Measurements from ENCODE around the gene FGF12.

The FGF12 gene

DNA sequence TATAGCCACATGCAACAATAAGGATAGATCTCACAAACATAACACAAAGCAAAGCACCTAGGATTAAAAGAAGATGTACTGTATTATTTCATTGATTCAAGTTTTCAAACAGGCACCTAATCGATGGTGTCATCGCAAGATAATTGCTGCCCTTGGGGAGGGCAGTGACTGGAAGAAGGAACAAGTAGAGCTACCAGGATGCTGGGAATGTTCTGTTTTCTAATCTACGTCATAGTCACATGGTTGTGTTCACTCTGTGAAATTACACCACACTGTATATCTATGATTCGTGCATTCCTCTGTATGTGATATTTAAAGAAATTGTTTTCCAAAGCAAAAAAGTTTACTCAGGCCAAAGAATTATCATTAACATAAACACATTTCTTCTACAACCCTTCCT is 236.6 kb downstream of the FGF12 start:
- no peak for DNase-seq

GRCh38 chr3:192489579-192489978 is 237.8 kb downstream of the FGF12 start:
- no peak for DNase-seq

DNA sequence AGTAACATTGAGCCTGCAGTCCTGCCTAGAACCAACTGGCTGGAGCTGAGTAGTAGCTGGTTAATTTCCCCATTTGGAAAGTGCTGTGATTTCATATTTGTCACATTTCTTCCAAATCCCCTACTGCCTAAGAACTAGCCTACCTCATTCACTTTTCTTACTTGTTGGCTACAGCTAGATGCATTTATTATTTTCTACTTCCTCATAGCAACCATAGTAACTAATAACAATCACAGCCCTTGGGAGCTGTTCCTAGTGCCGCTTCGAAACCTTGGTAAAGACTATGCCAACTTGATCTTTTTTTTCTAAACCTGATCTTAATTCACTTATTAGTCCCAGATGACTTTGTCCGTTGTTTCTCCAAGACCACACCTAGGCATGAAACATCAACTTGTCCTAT is 240.3 kb downstream of the FGF12 start:
- no peak for DNase-seq

- no peak for DNase-seq
These were observed 244.5 kb downstream of the FGF12 start for GRCh38 chr3:192482809-192483208.

DNA sequence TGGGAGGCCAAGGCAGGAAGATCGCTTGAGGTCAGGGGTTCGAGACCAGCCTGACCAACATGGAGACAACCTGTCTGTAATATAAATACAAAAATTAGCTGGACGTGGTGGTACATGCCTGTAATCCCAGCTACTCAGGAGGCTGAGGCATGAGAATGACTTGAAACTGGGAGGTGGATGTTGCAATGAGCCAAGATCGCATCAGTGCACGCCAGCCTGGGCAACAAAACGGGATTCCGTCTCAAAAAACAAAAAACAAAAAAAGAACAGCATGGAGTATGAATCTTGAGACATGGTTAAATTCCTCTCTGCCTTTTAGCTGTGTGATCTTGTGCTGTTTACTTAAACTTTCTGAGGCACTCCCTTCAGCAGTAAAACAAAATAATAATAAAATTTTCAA is 244.9 kb downstream of the FGF12 start:
- no peak for DNase-seq

DNA sequence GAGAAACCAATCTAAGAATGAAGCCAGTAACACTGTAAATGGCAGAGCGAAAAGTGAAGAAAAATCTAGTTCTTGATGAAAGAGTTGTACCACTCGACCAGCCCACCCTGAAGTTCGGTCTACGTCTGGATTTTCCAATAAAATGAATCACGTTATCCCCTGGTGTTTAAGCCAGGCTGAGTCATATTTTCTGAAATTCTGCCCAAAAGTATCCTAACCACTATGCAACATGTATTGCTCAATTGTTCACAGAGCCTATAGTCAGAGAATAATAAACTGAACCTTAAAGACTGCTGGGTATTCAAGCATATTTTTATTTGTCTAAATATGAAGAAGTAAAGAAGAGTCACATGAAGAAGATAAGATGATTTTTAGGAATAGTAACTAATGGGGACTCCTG is 245.7 kb downstream of the FGF12 start:
- DNase-seq: no peak

GRCh38 chr3:192467230-192468140 is 259.9 kb downstream of the FGF12 start:
- peak; percentile 19 to 37 for DNase-seq

GRCh38 chr3:192449036-192449435 is 278.3 kb downstream of the FGF12 start:
- DNase-seq: no peak

GRCh38 chr3:192445770-192446644 is 281.3 kb downstream of the FGF12 start:
- no peak for DNase-seq

DNA sequence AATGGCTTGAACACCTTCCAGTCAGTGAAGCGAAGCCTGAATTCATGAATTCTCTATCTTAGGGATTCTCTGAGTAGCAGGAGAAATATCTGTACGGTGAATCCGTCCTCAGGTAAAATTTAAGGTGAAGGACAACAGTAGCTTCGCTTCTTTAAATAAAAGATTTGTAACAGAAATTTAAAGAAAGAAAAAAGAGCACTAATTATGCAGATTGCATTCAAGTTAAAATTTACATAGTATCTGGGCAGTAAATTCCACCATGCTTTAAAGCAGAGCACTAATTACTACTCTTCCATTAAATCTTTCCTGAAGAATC is 282.6 kb downstream of the FGF12 start:
- DNase-seq: no peak

DNA sequence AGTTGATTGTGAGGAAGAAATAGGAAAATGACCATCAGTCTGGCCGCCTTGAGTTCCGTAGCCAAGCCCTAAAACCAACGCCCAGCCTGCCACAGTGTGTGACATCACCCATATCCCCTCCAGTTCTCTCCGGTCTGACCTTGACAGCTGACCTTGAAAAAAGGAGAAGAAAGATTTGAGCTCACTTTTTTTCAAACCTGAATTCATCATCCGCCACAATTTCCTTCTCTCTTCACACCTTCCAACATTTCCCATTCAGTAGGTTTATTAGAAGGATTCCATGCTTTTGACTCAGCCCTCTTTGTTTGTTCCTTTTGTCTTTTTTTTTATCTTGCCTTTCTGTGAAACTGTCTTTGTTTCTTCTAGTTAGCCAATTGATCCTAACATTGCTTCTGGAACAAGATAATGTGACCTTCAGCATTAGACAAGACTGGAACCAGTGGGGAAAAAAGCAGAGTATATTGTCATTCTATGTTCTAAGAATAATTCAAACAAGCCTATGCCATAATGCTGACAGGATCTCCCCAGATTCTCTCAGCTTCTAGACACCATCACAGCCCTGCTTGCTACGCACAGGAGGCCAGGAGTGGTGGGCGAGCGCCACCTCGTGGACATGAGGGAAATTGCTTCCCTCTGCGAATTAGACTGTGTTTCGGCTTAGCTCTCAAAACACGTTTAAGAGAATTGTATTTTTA is 283.1 kb downstream of the FGF12 start:
- peak; percentile 46 to 63 for DNase-seq

- DNase-seq: no peak
These were observed 292.1 kb downstream of the FGF12 start for GRCh38 chr3:192435241-192435640.

GRCh38 chr3:192434186-192434585 is 293.2 kb downstream of the FGF12 start:
- DNase-seq: no peak

GRCh38 chr3:192433704-192434103 is 293.6 kb downstream of the FGF12 start:
- DNase-seq: no peak

GRCh38 chr3:192422997-192423342 is 304.4 kb downstream of the FGF12 start:
- peak in 1 of 2 donors; percentile 18 for DNase-seq

DNA sequence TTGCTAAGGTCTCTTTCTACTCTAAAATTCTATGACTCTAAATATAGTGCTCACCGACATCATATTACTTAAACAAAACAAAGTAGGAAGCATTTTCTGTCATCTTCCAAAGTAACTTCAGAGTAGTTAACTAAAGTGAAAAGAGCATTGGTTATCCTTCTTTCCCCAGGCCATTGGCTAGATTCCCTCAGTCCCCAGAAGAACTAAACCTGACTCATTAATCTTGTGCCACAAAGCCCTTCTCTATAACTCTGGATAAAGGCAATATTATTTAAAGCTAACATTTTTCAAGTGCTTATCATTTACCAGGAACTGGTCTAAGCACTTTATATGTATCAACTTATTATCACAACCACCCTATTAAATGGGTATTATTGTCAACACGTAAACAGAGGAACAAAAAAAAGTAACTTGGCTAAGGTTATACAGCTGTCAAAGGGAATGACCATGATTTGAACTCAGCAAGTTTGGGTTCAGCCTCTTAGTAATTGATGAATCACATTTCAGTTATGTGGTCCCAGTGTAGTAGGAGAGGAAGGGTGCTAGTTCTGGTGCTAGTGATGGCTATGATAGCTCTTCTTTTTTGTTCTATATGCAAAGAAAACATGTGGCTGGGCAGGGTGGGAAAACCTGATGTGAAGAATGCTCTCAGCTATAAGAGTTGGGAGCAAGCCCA is 304.9 kb downstream of the FGF12 start:
- no peak for DNase-seq

DNA sequence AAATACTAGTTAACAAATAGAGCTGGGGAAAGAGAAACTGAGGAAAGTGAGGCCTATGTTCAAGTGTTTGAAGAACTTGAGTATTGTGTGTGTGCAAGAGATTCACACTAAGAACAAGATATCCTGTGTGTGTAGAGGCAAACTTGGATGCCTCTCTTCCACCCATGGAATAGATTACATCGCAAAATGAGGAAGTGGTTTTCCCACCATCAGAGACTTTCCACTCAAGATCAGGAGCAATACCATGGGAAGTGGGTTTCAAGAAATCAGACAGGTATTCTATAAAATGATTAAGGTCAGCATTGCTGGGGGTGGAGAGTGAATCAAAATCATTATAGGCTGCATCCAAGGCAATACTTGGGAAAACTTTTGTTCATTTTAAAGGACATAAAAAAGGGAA is 308.0 kb downstream of the FGF12 start:
- DNase-seq: no peak

GRCh38 chr3:192417559-192418055 is 309.7 kb downstream of the FGF12 start:
- DNase-seq: no peak

GRCh38 chr3:192417017-192417416 is 310.3 kb downstream of the FGF12 start:
- DNase-seq: no peak

- no peak for DNase-seq
These were observed 313.9 kb downstream of the FGF12 start for GRCh38 chr3:192413461-192413860.

DNA sequence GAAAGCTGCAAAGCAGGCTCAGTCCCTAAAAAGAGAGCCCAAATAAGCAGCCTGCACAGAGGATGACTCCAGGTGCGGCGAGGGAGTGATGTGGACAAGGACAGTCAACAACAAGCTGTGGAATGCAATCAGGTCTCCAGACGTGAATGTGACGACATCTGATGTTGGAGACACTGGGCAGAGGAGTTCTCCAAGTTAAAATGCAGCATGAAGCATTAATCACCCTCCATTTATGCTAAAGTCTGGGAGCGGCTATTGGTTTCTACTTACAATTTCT is 316.7 kb downstream of the FGF12 start:
- no peak for DNase-seq

DNA sequence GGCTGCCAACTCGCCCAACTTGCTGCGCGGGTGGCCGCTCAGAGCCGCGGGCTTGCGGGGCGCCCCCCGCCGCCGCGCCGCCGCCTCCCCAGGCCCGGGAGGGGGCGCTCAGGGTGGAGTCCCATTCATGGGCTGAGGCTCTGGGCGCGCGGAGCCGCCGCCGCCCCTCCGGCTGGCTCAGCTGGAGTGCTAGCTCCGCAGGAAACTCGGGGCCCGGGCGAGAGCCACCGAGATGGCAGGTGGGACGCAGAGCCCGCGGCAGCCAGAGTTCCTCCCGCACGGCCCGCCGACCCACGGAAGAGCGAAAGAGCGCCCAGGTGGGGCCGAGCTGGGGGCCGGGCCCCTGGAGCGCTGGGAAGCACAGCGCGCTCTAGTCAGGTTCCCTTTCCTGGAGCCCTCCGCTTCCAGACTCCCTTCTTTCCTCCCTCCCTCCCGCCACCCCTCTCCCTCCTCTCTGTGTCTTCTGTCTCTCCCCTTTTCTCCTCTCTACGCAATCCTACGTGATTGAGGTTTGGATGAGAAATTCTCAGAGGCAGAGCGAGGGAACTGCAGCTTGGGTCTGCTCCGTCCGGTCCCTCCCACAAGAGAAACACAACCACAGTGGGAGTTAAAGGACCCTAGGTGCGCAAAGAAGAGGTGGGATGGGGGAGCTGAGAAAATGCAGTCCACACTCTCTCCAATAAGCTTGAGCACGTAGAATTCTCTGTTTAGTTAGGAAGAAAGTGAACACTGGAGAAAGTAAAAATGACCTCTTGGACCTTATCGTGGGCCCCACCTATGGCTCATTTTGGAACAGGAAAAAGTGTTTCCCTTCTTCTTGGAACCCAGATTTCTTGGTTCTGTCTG is 317.3 kb downstream of the FGF12 start:
- no peak for DNase-seq
